Lower leg skin (tissue), 4 donors: ENCODE results near the gene EPB41L4B. TPM values are rescaled to one million over a fixed set of nuclear protein-coding genes. Genes with fewer than 3 reads are reported as not detected.
"Not testable (repeated sequence)": the region's sequence is repeated elsewhere in the genome, so short reads cannot be mapped to it uniquely, and the experiment has no call there.

Experiments
- DNase-seq, 2 donors: peaks; one replicate each; pipeline ENCODE4 v3.0.0-alpha.2; 2019; ENCODE audit warnings: low spot score in 2 of 2
- H3K4me3 ChIP-seq: fragments of 200-600 bp; sonication (generic); 2 replicates; pipeline ENCODE4 v1.5.1; 2017; ENCODE audit warnings: mild to moderate bottlenecking, low read depth; ENCODE audit not compliant: poor library complexity, severe bottlenecking
- CTCF ChIP-seq, 3 donors: fragments of 450-650 bp; IDR thresholded peaks; one replicate each; pipeline ENCODE4 v1.5.1; 2016; ENCODE audit warnings: antibody characterized with exemption in 3 of 3, mild to moderate bottlenecking in 3 of 3, moderate library complexity in 2 of 3
- POLR2A ChIP-seq, 2 donors: fragments of 450-650 bp; IDR thresholded peaks; one replicate each; pipeline ENCODE4 v1.6.1; 2016 to 2017; ENCODE audit warnings: antibody characterized with exemption in 2 of 2, mild to moderate bottlenecking in 1 of 2, moderate library complexity in 1 of 2
- WGBS, 2 donors: methylation state at CpG; one replicate each; pipeline ENCODE4 v1.1.5; 2018; 5-methylcytosine and 5-hydroxymethylcytosine counted together
- intact Hi-C: fragments of 100-400 bp; cut with DNase I; formaldehyde crosslinking; loops from one replicate; pipeline ENCODE4 v1.15.0; 2023; ENCODE audit warnings: low total_unique reads
- total RNA-seq, 4 donors: library from RNA; depleted of rRNA; stranded (reverse); fragments of >200 nt; gene quantifications; one replicate each; pipeline ENCODE4 v1.1.0, GENCODE V29; 2016

EPB41L4B gene
- total RNA-seq, 4 donors from 2014 or later = 15.4 to 31.6 (median 21.6) TPM

- no peak overlapping the region for H3K4me3 ChIP-seq
- no peak for TF ChIP-seq POLR2A (IDR thresholded peaks at IDR 0.05)
- no peak for TF ChIP-seq CTCF (IDR thresholded peaks at IDR 0.05)
- intact Hi-C loops = no loop called here
- 81 to 85% methylated on average over 5 of the region's 5 CpGs for WGBS, 2 donors
- no peak for DNase-seq
Measured at GRCh38 chr9:109351032-109351431, 30.2 kb upstream of the EPB41L4B start.

- no peak overlapping the region for H3K4me3 ChIP-seq
- intact Hi-C loops = no loop called here
- DNase-seq = no peak
- TF ChIP-seq POLR2A (IDR thresholded peaks at IDR 0.05) = no peak
- no peak for TF ChIP-seq CTCF (IDR thresholded peaks at IDR 0.05)
Measured at GRCh38 chr9:109349421-109349846, 28.6 kb upstream of the EPB41L4B start.

- DNase-seq = no peak
- no peak for TF ChIP-seq POLR2A (IDR thresholded peaks at IDR 0.05)
- no peak for TF ChIP-seq CTCF (IDR thresholded peaks at IDR 0.05)
- WGBS, 2 donors = 70 to 75% methylated on average over 3 of the region's 3 CpGs
- intact Hi-C loops = no loop called here
- H3K4me3 ChIP-seq = no peak overlapping the region
Measured at GRCh38 chr9:109346904-109347303, 26.0 kb upstream of the EPB41L4B start.

DNA sequence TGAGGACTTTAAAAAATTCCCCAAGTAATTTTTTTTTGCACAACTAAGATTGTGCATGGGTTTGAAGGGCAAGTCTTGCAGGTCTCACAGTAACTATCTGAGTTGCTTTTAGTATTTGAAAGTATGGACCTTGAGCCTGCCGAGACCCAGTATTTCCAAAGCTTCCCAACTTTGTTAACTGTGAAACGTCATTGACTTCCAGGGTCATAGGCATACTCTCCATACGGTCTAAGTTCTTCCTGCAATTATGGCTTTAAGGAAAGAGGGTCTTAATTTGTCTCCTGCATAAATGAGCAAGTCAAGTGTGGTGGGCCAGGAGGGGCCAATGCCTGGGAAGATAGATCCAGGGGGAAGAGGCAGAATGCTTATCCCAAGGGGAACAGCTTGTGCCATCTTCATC lies 24.0 kb upstream of the EPB41L4B start:
- DNase-seq = no peak
- intact Hi-C loops = no loop called here
- H3K4me3 ChIP-seq = no peak overlapping the region
- WGBS, 2 donors = 80 to 90% methylated on average over 3 of the region's 3 CpGs
- TF ChIP-seq POLR2A (IDR thresholded peaks at IDR 0.05) (no peak), CTCF (IDR thresholded peaks at IDR 0.05) (no peak)

DNA sequence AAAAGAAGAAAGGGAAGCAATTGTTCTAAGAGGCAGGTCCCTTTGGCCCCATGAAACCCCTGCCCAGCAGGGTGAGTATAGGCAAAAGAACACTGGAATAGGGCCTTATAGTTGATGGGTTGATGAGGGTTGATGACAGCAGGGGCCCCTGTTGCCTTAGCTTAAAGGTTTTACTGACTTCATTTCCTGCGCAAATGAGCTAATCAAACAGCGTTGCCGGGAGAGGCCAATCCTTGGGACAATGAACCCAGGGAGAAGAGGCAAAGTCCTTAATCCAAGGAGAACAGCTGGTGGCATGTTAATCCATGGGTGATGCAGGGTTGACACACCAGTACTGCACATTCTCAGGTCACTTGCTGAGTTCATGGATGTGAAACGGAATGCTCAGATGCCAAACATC lies 22.0 kb upstream of the EPB41L4B start:
- TF ChIP-seq CTCF (IDR thresholded peaks at IDR 0.05) = no peak
- TF ChIP-seq POLR2A (IDR thresholded peaks at IDR 0.05) = no peak
- intact Hi-C loops = no loop called here
- WGBS, 2 donors = 89 to 92% methylated on average over 4 of the region's 4 CpGs
- H3K4me3 ChIP-seq = no peak overlapping the region
- peak in 1 of 2 donors; percentile 71 for DNase-seq

- TF ChIP-seq POLR2A (IDR thresholded peaks at IDR 0.05) (no peak), CTCF (IDR thresholded peaks at IDR 0.05) (no peak)
- no peak overlapping the region for H3K4me3 ChIP-seq
- intact Hi-C loops = no loop called here
- DNase-seq = peak in 1 of 2 donors; percentile 74
- WGBS, 2 donors = 28 to 32% methylated on average over 6 of the region's 6 CpGs
Measured at GRCh38 chr9:109341561-109341960, 20.7 kb upstream of the EPB41L4B start.

- DNase-seq, intact Hi-C loops: not testable (repeated sequence)
- 42 to 74% methylated on average over 7 of the region's 7 CpGs for WGBS, 2 donors
Measured at GRCh38 chr9:109340979-109341378, 20.1 kb upstream of the EPB41L4B start.

More at GRCh38 chr9:109340979-109341378, 20.1 kb upstream of the EPB41L4B start:
- H3K4me3 ChIP-seq = not testable (repeated sequence)
